ENCODE measurements around the gene IQSEC3.

The IQSEC3 gene

GRCh38 chr12:225012-225411, 158.4 kb downstream of the IQSEC3 start:
- Histone ChIP-seq H3K27me3 (ENCODE audit: low read depth) (peaks cover 2% of the 10 kb centered on the region; the same call in 1 of the 2 replicates), H3K36me3 (replicated peaks) (no peaks in the 10 kb centered on the region), H3K4me1 (no peaks in the 10 kb centered on the region), H3K9me3 (no peaks in the 10 kb centered on the region), H3K4me3 (no peak overlapping the region)
- in situ Hi-C loops (cut with MboI; ENCODE audit: low sequenced_read_pairs), result no loop called here
- DNase-seq (ENCODE audit: low spot score in 2 of 2), result no peak

- DNase-seq (ENCODE audit: low spot score in 2 of 2), result no peak
- peaks cover 2% of the 10 kb centered on the region; the same call in 1 of the 2 replicates for H3K27me3 ChIP-seq (ENCODE audit: low read depth)
Observed at GRCh38 chr12:226401-226800, 159.8 kb downstream of the IQSEC3 start.

GRCh38 chr12:227286-227915, 160.8 kb downstream of the IQSEC3 start:
- in situ Hi-C loops (cut with MboI; ENCODE audit: low sequenced_read_pairs), result no loop called here
- DNase-seq (ENCODE audit: low spot score in 2 of 2), result no peak

More at GRCh38 chr12:226401-226800, 159.8 kb downstream of the IQSEC3 start:
- Histone ChIP-seq H3K4me3 (no peak overlapping the region), H3K9me3 (no peaks in the 10 kb centered on the region), H3K4me1 (no peaks in the 10 kb centered on the region), H3K36me3 (replicated peaks) (no peaks in the 10 kb centered on the region)
- in situ Hi-C loops (cut with MboI; ENCODE audit: low sequenced_read_pairs), result no loop called here

More at GRCh38 chr12:227286-227915, 160.8 kb downstream of the IQSEC3 start:
- Histone ChIP-seq H3K4me3 (no peak overlapping the region), H3K9me3 (no peaks in the 10 kb centered on the region), H3K36me3 (replicated peaks) (no peaks in the 10 kb centered on the region), H3K27me3 (ENCODE audit: low read depth) (peaks cover 2% of the 10 kb centered on the region; the same call in 1 of the 2 replicates), H3K4me1 (no peaks in the 10 kb centered on the region)

Measured in HAP-1 (cell line).